Endometrium (tissue), 2 donors: ENCODE measurements around the gene SNAPC2.
"Not testable (repeated sequence)": the region's sequence is repeated elsewhere in the genome, so short reads cannot be mapped to it uniquely, and the experiment has no call there.

ENCODE experiments used
- FAIRE-seq: peaks from 2 replicates; lab custom pipeline; 2012; peaks lifted over from hg19 to GRCh38; lab: Jason Lieb, UNC
- donor health status: control.
- donor health status: control.

SNAPC2 gene

DNA sequence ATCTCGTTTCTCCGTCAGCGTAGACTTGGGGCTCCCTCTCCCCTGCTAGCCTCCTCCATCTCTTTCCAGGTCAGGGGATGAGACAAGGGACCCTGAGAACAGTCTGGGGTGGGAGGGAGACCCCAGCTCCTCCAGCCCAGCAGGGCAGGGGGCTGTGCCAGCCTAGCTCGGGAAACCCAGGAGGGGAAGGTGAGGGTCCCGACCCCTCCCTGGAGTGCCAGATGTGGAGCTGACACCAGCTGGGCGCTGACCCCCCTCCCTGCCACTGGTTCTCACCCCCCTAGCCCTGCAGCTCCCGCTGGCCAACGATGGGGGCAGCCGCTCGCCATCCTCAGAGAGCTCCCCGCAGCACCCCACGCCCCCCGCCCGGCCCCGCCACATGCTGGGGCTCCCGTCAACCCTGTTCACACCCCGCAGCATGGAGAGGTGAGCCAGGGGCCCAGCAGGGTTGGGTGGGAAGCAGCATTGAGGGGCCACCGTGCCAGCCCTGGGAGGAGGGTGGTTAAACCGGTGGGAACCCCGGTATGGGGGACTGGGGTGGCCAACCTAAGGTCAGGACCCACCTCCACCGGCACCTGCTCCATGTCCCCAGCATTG, 10.6 kb upstream of the SNAPC2 start:
- FAIRE-seq, result no peak

DNA sequence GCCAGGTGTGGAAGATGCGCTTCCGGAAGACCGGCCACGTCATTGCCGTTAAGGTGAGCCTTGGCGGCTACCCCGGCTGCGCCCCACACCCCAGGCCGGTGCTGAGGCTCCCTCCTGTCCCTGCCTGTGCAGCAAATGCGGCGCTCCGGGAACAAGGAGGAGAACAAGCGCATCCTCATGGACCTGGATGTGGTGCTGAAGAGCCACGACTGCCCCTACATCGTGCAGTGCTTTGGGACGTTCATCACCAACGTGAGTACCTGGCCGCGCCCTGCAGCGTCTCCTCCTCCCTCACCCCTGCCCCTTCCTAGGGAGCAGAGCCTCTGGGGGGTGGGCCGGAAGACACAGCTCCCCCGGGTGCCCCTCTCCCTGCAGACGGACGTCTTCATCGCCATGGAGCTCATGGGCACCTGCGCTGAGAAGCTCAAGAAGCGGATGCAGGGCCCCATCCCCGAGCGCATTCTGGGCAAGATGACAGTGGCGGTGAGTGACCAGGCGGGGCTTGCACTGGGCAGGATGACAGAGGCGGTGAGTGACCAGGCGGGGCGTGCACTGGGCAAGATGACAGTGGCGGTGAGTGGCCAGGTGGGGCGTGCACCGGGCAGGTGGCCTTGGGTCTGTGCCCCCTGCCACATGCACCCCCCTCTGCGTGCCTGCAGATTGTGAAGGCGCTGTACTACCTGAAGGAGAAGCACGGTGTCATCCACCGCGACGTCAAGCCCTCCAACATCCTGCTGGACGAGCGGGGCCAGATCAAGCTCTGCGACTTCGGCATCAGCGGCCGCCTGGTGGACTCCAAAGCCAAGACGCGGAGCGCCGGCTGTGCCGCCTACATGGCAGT, 9.6 kb upstream of the SNAPC2 start:
- FAIRE-seq, result no peak

DNA sequence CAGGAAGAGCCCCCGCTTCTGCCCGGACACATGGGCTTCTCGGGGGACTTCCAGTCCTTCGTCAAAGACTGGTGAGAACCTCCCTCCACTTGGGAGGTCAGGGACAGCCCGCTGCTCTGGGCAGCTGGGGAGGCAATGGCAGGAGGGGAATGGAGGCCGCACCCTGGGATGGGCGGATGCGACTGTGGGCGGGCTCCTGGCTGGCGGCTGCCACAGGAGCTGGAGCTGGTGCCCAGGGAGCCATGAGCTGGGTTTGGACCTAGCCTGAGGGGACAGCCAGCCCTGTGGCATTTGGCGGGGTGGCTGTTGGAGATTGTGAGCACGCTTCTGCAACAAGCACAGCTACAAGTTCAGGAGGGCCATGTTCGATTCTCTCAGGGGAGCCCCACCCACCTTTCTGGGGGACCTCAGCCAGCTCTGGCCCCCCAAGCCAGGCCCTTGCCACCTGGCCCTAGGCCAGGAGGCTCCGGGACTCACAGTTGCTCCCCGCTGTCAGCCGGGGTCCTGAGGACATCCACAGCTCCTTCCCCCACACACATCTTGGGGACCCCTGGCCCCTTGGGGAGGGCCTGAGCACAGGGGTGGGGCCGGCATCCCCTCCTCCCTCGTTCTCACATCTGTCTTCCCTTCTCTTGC, 8.5 kb upstream of the SNAPC2 start:
- FAIRE-seq, result no peak

DNA sequence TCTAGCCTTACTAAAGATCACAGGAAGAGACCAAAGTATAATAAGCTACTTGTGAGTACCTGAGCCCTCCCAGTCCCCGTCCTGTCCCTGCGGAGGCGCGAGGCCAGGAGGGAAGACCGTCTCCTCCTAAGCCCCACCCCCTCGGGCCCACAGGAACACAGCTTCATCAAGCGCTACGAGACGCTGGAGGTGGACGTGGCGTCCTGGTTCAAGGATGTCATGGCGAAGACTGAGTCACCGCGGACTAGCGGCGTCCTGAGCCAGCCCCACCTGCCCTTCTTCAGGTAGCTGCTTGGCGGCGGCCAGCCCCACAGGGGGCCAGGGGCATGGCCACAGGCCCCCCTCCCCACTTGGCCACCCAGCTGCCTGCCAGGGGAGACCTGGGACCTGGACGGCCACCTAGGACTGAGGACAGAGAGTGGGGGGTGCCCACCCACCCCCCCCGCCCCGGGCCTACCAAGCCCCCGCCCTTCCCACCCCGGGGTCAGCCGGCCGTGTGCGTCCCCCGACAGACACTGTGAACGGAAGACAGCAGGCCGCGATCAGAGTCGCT, 7.9 kb upstream of the SNAPC2 start:
- FAIRE-seq, result no peak

DNA sequence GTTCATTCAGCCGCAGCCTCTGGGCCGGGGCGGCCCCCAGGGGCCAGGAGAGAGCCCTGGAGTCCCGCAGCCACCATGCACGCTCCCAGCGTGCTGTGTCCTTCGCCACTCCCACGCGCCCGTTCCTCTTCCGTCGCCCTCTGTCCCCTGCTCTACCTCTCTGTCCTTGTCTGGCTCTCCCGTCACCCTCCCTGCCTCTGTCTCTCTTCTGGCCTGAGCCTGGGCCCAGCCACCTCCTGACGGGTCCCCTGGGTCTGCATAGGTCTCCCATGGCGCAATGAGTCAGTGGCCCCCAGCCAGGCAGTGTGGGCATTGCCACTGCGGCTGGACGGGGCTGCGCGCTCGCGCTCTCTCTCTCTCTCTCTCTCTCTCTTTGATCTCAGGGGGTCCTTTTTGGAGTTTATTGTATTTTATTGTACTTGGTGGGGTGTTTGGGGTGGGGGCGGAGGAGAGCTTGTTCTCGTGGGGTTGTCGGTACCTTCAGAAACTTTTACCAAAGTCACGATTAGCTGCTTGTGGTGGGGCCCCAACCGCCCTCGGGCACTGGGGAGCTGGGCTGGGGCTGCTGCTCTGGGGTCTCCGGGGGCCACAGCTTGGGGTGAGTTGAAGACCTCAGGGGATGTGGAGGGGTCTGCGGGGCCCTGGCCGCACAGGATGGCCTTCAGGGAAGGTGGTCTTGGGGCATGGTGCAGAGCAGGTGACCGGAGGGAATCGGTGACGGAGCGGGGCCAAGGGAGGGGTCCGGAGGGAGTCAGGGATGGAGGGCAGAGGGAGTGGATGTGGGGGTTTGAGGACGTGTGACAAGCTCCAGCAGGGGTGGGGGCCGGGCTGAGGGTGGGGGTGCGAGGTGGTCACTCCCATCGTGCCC, 7.2 kb upstream of the SNAPC2 start:
- no peak for FAIRE-seq

GRCh38 chr19:7913652-7914051, 6.5 kb upstream of the SNAPC2 start:
- no peak for FAIRE-seq

- FAIRE-seq, result no peak
Observed at GRCh38 chr19:7914099-7914498, 6.0 kb upstream of the SNAPC2 start.

DNA sequence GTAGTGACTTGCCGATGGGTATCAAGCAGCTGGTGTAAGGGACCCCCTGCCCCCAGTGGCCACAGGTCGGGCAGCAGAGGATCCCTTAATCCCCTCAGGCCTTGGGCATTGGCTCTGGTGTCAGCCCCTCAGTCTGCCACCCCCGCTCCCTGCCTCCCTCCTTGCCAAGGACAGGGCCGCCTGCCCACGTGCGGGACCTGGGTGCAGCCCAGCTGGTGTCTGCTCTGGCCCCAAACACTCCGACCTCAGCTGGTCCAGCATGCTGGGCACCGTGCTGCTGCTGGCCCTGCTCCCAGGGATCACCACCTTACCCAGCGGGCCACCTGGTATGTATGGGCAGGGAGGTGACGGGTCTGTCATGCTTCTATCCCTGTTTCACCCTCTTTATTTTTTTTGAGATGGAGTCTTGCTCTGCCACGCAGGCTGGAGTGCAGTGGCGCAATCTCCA, 5.5 kb upstream of the SNAPC2 start, which contains the start of gene TGFBR3L:
TSS of gene TGFBR3L (plus strand) at position 233 of the 448 bp plus-strand sequence.
- FAIRE-seq, result no peak

DNA sequence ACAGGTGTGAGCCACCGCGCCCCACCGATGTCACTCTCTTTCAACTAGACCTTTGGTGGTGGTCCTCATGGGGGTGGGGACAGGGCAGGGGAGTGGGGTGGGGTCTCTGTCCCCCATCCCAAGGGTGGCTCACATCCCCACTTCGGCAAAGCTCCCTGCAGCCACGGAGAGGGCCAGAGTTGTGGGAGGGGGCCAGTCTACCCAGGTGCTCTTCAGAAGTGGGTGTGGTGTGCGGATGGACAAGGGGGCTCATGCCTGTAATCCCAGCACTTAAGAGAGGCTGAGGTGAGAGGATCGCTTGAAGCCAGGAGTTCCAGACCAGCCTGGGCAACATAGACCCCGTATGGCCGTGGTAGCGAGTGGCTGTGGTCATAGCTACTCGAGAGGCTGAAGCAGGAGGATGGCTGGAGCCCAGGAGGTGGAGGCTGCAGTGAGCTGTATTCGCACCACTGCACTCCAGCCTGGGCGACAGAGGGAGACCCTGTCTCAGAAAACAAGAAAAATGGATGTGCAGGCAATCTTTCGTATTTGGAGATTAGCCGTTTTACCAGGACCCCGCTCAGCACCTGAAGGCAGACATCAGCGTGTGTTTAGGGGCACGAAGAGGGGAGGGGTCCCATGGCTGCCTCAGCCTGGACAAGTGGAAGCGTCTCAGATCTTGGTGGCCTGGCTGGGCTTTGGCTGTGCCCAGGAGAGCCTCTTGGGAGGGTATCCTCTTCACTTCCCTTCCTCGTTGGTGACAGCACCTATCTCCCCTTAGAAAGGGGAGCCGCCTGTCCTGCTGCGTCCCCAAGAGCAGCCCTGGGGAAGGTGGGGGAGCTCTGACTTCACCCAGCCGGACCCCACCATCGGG, 4.7 kb upstream of the SNAPC2 start:
- FAIRE-seq, result no peak

GRCh38 chr19:7916103-7916954, 3.8 kb upstream of the SNAPC2 start:
- FAIRE-seq, result no peak

GRCh38 chr19:7916955-7917266, 3.2 kb upstream of the SNAPC2 start:
- no peak for FAIRE-seq

DNA sequence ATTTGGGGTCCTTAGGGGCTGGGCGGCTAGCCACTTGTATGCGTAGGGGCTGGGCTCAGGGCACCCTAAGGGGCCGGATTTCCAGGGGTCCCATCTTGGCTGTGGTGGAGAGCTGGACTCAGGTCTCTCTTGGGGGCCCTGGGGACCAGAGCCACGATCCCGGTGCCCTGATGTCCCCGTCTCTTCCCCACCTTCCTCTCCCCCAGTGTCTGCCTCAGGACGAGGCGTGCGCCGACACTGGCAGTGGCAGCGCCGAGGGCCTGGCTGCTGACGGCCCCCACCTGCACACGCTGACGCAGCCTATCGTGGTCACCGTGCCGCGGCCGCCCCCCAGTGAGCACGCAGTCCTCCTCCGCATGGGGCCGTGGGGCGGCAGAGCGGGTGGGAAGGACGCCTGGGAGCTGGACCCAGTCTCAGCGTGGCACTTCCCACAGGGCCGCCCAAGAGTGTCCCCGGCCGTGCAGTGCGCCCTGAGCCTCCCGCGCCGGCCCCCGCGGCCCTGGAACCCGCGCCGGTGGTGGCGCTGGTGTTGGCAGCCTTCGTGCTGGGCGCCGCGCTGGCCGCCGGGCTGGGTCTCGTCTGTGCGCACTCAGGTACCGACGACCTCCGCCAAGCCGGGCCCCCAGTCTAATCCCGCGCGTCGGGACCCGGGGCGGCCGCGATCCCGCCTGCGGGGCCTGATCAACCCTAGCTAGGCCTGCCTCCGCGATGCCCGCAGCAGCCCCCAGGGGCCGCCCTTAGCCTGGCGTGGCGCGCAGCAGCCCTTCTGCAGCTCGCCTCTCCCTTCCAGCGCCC, 2.7 kb upstream of the SNAPC2 start:
- no peak for FAIRE-seq

DNA sequence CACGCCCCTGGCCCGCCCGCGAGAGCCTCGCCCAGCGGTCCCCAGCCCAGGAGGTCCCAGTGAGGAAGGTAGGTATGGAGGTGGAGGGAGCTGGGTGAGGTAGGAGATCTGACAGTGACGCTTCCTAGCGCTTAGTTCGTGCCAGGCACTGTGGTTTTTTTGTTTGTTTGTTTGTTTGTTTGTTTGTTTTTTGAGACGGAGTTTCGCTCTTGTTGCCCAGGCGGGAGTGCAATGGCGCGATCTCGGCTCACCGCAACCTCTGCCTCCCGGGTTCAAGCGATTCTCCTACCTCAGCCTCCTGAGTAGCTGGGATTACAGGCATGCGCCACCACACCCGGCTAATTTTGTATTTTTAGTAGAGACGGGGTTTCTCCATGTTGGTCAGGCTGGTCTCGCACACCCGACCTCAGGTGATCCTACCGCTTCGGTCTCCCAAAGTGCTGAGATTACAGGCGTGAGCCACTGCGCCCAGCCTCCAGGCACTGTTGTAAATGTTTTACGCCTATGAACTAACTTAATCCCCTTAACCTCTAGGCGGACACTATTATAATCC, 2.0 kb upstream of the SNAPC2 start:
- FAIRE-seq, result not testable (repeated sequence)

DNA sequence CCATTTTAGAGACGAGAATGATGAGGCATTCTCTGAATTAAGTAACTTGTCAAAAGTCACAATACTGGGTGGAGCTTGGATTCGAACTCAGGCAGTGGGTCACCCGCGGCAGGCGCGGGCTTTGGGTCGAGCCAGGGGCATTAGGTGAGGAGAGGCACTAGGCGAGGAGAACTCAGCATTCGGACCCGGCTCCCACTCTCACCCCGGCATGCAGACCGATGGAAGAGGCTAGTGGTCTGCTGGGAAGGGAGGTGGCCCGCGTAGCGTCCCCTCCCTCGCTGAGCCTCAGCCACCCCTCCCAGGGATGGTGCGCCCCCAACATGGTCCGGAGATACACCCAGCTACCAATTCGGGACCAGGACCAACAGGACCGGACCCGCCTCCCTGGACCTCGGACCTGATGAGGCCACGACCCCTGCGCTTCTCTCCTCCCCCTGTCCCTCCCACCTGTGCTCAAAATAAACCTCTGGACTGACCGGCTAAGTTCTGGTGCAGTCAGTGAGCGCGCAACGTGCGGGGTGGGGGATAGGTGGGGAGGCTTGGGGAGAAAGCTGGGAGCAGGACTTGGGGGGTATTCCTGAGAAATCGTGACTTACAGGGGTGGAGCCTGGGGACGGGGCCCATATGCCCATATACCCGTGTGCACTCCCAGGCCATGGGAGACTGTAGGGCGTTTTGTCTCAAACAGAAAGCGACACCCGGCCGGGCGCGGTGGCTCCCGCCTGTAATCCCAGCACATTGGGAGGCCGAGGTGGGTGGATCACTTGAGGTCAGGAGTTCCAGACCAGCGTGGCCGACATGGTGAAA, 1.3 kb upstream of the SNAPC2 start:
- FAIRE-seq, result no peak

- FAIRE-seq, result no peak
Observed at GRCh38 chr19:7920519-7921301, 572 bp downstream of the SNAPC2 start.

GRCh38 chr19:7921302-7921966, 1.3 kb downstream of the SNAPC2 start:
- no peak for FAIRE-seq
